ENCODE data around the gene FOXJ1. TPM values are rescaled to one million over a fixed set of nuclear protein-coding genes. Genes with fewer than 3 reads are reported as not detected.
A peak's percentile ranks its signal among the peaks of the same experiment; 100 is the strongest.

FOXJ1 gene
- total and polyA plus RNA-seq, 5 experiments from 2014 or later: 0.28 to 3.7 (median 2.8) TPM

- no peaks in the 10 kb centered on the region for H3K27me3 Mint-ChIP-seq
- H3K36me3 Mint-ChIP-seq: peaks cover 0 to 9% (median 0%) of the 10 kb centered on the region in 3 donors
- peak overlapping the region in 3 of 10 donors; percentile 14 to 74 (median 46) for H3K4me3 Mint-ChIP-seq
- H3K4me1 Mint-ChIP-seq: peaks cover 24 to 61% (median 52%) of the 10 kb centered on the region in 4 donors
- ATAC-seq (no peak), DNase-seq (no peak)
- POLR2A ChIA-PET: interaction anchor here (0.6 to 20.4 kb wide), 11 partner anchors 8 to 91 kb away, joined by 3 to 527 read pairs (median 41); partner anchors contain the start of genes FOXJ1 and UBALD2
- H3K27ac Mint-ChIP-seq: peak overlapping the region; percentile 89 to 97 (median 95)
- H3K9me3 Mint-ChIP-seq: no peaks in the 10 kb centered on the region
These were observed 35.9 kb upstream of the FOXJ1 start for GRCh38 chr17:76176701-76177574.

GRCh38 chr17:76174037-76174436 is 33.0 kb upstream of the FOXJ1 start:
- POLR2A ChIA-PET: interaction anchor here (0.7 to 20.4 kb wide), 5 partner anchors 8 to 93 kb away, joined by 3 to 527 read pairs (median 4); partner anchors contain the start of gene UBALD2
- H3K36me3 Mint-ChIP-seq: peaks cover 0 to 24% (median 4%) of the 10 kb centered on the region in 3 donors
- H3K27ac Mint-ChIP-seq: peak overlapping the region in 9 of 10 donors; percentile 41 to 88 (median 67)

GRCh38 chr17:76173474-76173873 is 32.4 kb upstream of the FOXJ1 start:
- POLR2A ChIA-PET: interaction anchor here (0.9 to 20.4 kb wide), 4 partner anchors 9 to 94 kb away, joined by 3 to 527 read pairs (median 42); partner anchors contain the start of gene UBALD2
- ATAC-seq: no peak
- peaks cover 17 to 41% (median 25%) of the 10 kb centered on the region in 4 donors for H3K4me1 Mint-ChIP-seq
- no peaks in the 10 kb centered on the region for H3K9me3 Mint-ChIP-seq
- H3K36me3 Mint-ChIP-seq: peaks cover 0 to 29% (median 4%) of the 10 kb centered on the region in 3 donors
- DNase-seq: no peak
- H3K4me3 Mint-ChIP-seq: no peak overlapping the region
- peak overlapping the region in 4 of 10 donors; percentile 63 to 88 (median 72) for H3K27ac Mint-ChIP-seq
- no peaks in the 10 kb centered on the region for H3K27me3 Mint-ChIP-seq

More at GRCh38 chr17:76174037-76174436, 33.0 kb upstream of the FOXJ1 start:
- ATAC-seq (no peak), DNase-seq (no peak)
- Mint-ChIP-seq H3K27me3 (no peaks in the 10 kb centered on the region), H3K9me3 (no peaks in the 10 kb centered on the region), H3K4me3 (no peak overlapping the region), H3K4me1 (peaks cover 12 to 40% (median 27%) of the 10 kb centered on the region in 4 donors)

GRCh38 chr17:76171706-76172105 is 30.7 kb upstream of the FOXJ1 start:
- POLR2A ChIA-PET: interaction anchor here (0.7 to 9.9 kb wide), 4 partner anchors 9 to 19 kb away, joined by 3 to 79 read pairs (median 4); no protein-coding TSS in a partner anchor

GRCh38 chr17:76170114-76170513 is 29.1 kb upstream of the FOXJ1 start:
- Mint-ChIP-seq H3K4me3 (no peak overlapping the region), H3K27ac (peak overlapping the region in 6 of 10 donors; percentile 31 to 76 (median 56)), H3K36me3 (peaks cover 0 to 54% (median 11%) of the 10 kb centered on the region in 3 donors), H3K27me3 (no peaks in the 10 kb centered on the region), H3K4me1 (peaks cover 3 to 32% (median 13%) of the 10 kb centered on the region in 4 donors), H3K9me3 (no peaks in the 10 kb centered on the region)
- ATAC-seq: no peak
- DNase-seq: no peak
- POLR2A ChIA-PET: interaction anchor here (0.6 to 9.9 kb wide), 7 partner anchors 8 to 1719 kb away, joined by 3 to 79 read pairs (median 5); partner anchors contain the start of gene FOXJ1

More at GRCh38 chr17:76171706-76172105, 30.7 kb upstream of the FOXJ1 start:
- no peak for DNase-seq
- no peaks in the 10 kb centered on the region for H3K27me3 Mint-ChIP-seq
- H3K4me3 Mint-ChIP-seq: no peak overlapping the region
- H3K9me3 Mint-ChIP-seq: no peaks in the 10 kb centered on the region
- H3K36me3 Mint-ChIP-seq: peaks cover 0 to 44% (median 8%) of the 10 kb centered on the region in 3 donors
- ATAC-seq: no peak
- peaks cover 13 to 36% (median 22%) of the 10 kb centered on the region in 4 donors for H3K4me1 Mint-ChIP-seq
- peak overlapping the region in 7 of 10 donors; percentile 13 to 66 (median 28) for H3K27ac Mint-ChIP-seq

- Mint-ChIP-seq H3K4me1 (peaks cover 3 to 27% (median 17%) of the 10 kb centered on the region in 4 donors), H3K27me3 (no peaks in the 10 kb centered on the region), H3K9me3 (no peaks in the 10 kb centered on the region), H3K36me3 (peaks cover 0 to 77% (median 29%) of the 10 kb centered on the region in 3 donors), H3K27ac (no peak overlapping the region), H3K4me3 (no peak overlapping the region)
- DNase-seq (no peak), ATAC-seq (no peak)
- POLR2A ChIA-PET: interaction anchor here (0.5 to 9.9 kb wide), 7 partner anchors 11 to 122 kb away, joined by 3 to 79 read pairs (median 5); partner anchors contain the start of gene FOXJ1
These were observed 25.9 kb upstream of the FOXJ1 start for GRCh38 chr17:76166906-76167305.

GRCh38 chr17:76166168-76166567 is 25.1 kb upstream of the FOXJ1 start:
- H3K4me3 Mint-ChIP-seq: no peak overlapping the region
- H3K36me3 Mint-ChIP-seq: peaks cover 0 to 80% (median 33%) of the 10 kb centered on the region in 3 donors
- H3K4me1 Mint-ChIP-seq: peaks cover 3 to 27% (median 17%) of the 10 kb centered on the region in 4 donors
- peak overlapping the region in 4 of 10 donors; percentile 4 to 73 (median 36) for H3K27ac Mint-ChIP-seq
- no peaks in the 10 kb centered on the region for H3K9me3 Mint-ChIP-seq
- ATAC-seq (no peak), DNase-seq (no peak)
- POLR2A ChIA-PET: interaction anchor here (0.6 to 9.9 kb wide), 8 partner anchors 12 to 123 kb away, joined by 3 to 79 read pairs (median 4); partner anchors contain the start of gene UBALD2
- no peaks in the 10 kb centered on the region for H3K27me3 Mint-ChIP-seq

GRCh38 chr17:76164331-76164730 is 23.3 kb upstream of the FOXJ1 start:
- no peaks in the 10 kb centered on the region for H3K27me3 Mint-ChIP-seq
- peak overlapping the region in 2 of 10 donors; percentile 1 to 84 for H3K27ac Mint-ChIP-seq
- H3K4me3 Mint-ChIP-seq: no peak overlapping the region
- DNase-seq: no peak
- H3K9me3 Mint-ChIP-seq: no peaks in the 10 kb centered on the region
- no peak for ATAC-seq
- peaks cover 3 to 21% (median 17%) of the 10 kb centered on the region in 4 donors for H3K4me1 Mint-ChIP-seq
- peaks cover 0 to 87% (median 33%) of the 10 kb centered on the region in 3 donors for H3K36me3 Mint-ChIP-seq
- POLR2A ChIA-PET: interaction anchor here (1.2 to 2.3 kb wide), 2 partner anchors 19 to 42 kb away, joined by 3 to 8 read pairs; no protein-coding TSS in a partner anchor

GRCh38 chr17:76163919-76164318 is 22.9 kb upstream of the FOXJ1 start:
- POLR2A ChIA-PET: interaction anchor here (0.9 kb wide), 1 partner anchor 14 kb away, joined by 4 read pairs; no protein-coding TSS in a partner anchor
- DNase-seq (no peak), ATAC-seq (no peak)
- Mint-ChIP-seq H3K27me3 (no peaks in the 10 kb centered on the region), H3K36me3 (peaks cover 0 to 88% (median 38%) of the 10 kb centered on the region in 3 donors), H3K4me1 (peaks cover 3 to 20% (median 14%) of the 10 kb centered on the region in 4 donors), H3K4me3 (no peak overlapping the region), H3K27ac (peak overlapping the region in 4 of 10 donors; percentile 1 to 84 (median 70)), H3K9me3 (no peaks in the 10 kb centered on the region)

- Mint-ChIP-seq H3K27me3 (no peaks in the 10 kb centered on the region), H3K4me3 (no peak overlapping the region), H3K27ac (peak overlapping the region in 1 of 10 donors; percentile 27), H3K9me3 (no peaks in the 10 kb centered on the region), H3K4me1 (peaks cover 0 to 18% (median 14%) of the 10 kb centered on the region in 4 donors), H3K36me3 (peaks cover 0 to 91% (median 38%) of the 10 kb centered on the region in 3 donors)
- no peak for DNase-seq
- POLR2A ChIA-PET: interaction anchor here (0.9 to 2.0 kb wide), 6 partner anchors 9 to 113 kb away, joined by 3 to 9 read pairs (median 4); no protein-coding TSS in a partner anchor
- ATAC-seq: no peak
These were observed 20.7 kb upstream of the FOXJ1 start for GRCh38 chr17:76161619-76162266.

- ATAC-seq: no peak
- Mint-ChIP-seq H3K4me3 (no peak overlapping the region), H3K4me1 (peaks cover 2 to 26% (median 15%) of the 10 kb centered on the region in 4 donors), H3K9me3 (no peaks in the 10 kb centered on the region), H3K27me3 (no peaks in the 10 kb centered on the region), H3K27ac (peak overlapping the region in 2 of 10 donors; percentile 27 to 61), H3K36me3 (peaks cover 0 to 93% (median 39%) of the 10 kb centered on the region in 3 donors)
- DNase-seq: no peak
- POLR2A ChIA-PET: interaction anchor here (0.9 to 11.3 kb wide), 2 partner anchors 18 to 19 kb away, joined by 3 to 140 read pairs; partner anchors contain the start of gene FOXJ1
These were observed 20.0 kb upstream of the FOXJ1 start for GRCh38 chr17:76160896-76161528.
